ENCODE measurements around the gene RTP2.

DNA sequence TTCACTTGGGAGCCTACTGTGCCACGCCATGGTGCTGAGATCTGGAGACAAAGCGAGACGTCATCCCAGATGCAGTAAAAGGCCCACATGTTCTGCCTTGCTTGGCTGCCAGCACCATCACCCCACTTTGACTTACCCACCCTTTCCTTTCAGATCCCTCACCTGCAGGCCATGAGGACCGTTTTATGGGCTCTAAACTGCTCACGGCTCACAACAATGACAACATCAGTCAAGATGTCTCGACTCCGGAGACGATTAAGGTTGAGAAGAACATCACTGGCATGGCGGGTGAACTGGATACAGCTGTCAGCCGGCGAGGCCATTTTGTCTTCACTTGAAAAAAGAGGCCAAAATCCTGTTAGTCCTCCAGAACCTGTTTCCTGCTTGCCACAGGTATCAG lies 31.0 kb upstream of the RTP2 start:
- TF ChIP-seq EGR1 (conservative IDR thresholded peaks at IDR 0.05) = no peak
- TF ChIP-seq ZKSCAN1 (IDR thresholded peaks at IDR 0.05; ENCODE audit: low read depth, low read length) = no peak
- TF ChIP-seq, protein P1, sequence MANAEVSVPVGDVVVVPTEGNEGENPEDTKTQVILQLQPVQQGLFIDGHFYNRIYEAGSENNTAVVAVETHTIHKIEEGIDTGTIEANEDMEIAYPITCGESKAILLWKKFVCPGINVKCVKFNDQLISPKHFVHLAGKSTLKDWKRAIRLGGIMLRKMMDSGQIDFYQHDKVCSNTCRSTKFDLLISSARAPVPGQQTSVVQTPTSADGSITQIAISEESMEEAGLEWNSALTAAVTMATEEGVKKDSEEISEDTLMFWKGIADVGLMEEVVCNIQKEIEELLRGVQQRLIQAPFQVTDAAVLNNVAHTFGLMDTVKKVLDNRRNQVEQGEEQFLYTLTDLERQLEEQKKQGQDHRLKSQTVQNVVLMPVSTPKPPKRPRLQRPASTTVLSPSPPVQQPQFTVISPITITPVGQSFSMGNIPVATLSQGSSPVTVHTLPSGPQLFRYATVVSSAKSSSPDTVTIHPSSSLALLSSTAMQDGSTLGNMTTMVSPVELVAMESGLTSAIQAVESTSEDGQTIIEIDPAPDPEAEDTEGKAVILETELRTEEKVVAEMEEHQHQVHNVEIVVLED (CRISPR knock-in tag; IDR thresholded peaks at IDR 0.05) = no peak
- TF ChIP-seq FOXM1 (IDR thresholded peaks at IDR 0.05; ENCODE audit: low read depth) = no peak
- TF ChIP-seq FOXM1 (CRISPR knock-in tag; IDR thresholded peaks at IDR 0.05; ENCODE audit: low read depth) = no peak
- TF ChIP-seq BACH1 (tag; IDR thresholded peaks at IDR 0.05) = no peak
- TF ChIP-seq, protein P2, sequence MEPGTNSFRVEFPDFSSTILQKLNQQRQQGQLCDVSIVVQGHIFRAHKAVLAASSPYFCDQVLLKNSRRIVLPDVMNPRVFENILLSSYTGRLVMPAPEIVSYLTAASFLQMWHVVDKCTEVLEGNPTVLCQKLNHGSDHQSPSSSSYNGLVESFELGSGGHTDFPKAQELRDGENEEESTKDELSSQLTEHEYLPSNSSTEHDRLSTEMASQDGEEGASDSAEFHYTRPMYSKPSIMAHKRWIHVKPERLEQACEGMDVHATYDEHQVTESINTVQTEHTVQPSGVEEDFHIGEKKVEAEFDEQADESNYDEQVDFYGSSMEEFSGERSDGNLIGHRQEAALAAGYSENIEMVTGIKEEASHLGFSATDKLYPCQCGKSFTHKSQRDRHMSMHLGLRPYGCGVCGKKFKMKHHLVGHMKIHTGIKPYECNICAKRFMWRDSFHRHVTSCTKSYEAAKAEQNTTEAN (CRISPR knock-in tag; IDR thresholded peaks at IDR 0.05) = no peak
- TF ChIP-seq CBX5 (IDR thresholded peaks at IDR 0.05; ENCODE audit: borderline replicate concordance, low read depth) = no peak

Data from K562 (cell line).